Panc1 (cell line): ENCODE measurements around the gene SHC4. TPM values are rescaled to one million over a fixed set of nuclear protein-coding genes. Genes with fewer than 3 reads are reported as not detected.

ENCODE experiments used
- ATAC-seq: fragments of 200-7000 bp; cut with Tn5 transposase; 2 replicates; pipeline ENCODE4 v1.9.1; 2020; ENCODE audit warnings: mild to moderate bottlenecking, moderate library complexity
- BruUV-seq: library from RNA; stranded (reverse); fragments of 400-500 nt; replicated peaks from 2 replicates; lab custom pipeline; 2021; lab: Mats Ljungman, UMichigan
- CTCF ChIA-PET: fragments of 300-600 bp; sonication (Branson Sonifier 250); formaldehyde crosslinking; loops from one replicate; lab custom pipeline; 2022; ENCODE audit warnings: antibody characterized with exemption; lab: Charles Lee
- POLR2A ChIA-PET: fragments of 300-600 bp; sonication (Branson Sonifier 250); formaldehyde crosslinking; loops from one replicate; lab custom pipeline; 2022; ENCODE audit warnings: antibody characterized with exemption; lab: Charles Lee
- DNase-seq: peaks from one replicate; pipeline ENCODE4 v3.0.0-alpha.2; 2010; ENCODE audit warnings: low read depth, low spot score
- H3K27ac ChIP-seq: 2 replicates; pipeline ENCODE4 v1.5.1; 2011; ENCODE audit warnings: mild to moderate bottlenecking, low read length, inconsistent platforms
- H3K27me3 ChIP-seq: fragments of 200-500 bp; sonication (Bioruptor generic); 2 replicates; pipeline ENCODE4 v1.6.0; 2014; ENCODE audit warnings: low read length, inconsistent platforms; ENCODE audit not compliant: control insufficient read depth, insufficient read depth
- H3K36me3 ChIP-seq: fragments of 200-500 bp; sonication (Bioruptor generic); 2 replicates; pipeline ENCODE4 v1.5.1; 2014; ENCODE audit warnings: inconsistent platforms, mild to moderate bottlenecking, low read length, moderate library complexity; ENCODE audit not compliant: control insufficient read depth, insufficient read depth
- H3K4me1 ChIP-seq: 2 replicates; pipeline ENCODE4 v1.5.1; 2011; ENCODE audit warnings: inconsistent platforms, mild to moderate bottlenecking, low read length, moderate library complexity; ENCODE audit not compliant: control insufficient read depth, insufficient read depth
- H3K4me3 ChIP-seq, 2 experiments: 2 replicates each; pipeline ENCODE4 v1.5.1; 2011 to 2012; ENCODE audit warnings: low read depth in 2 of 2, low read length in 2 of 2, mild to moderate bottlenecking in 2 of 2, inconsistent platforms in 1 of 2, moderate library complexity in 1 of 2
- H3K9me3 ChIP-seq: fragments of 200-500 bp; sonication (Bioruptor generic); 2 replicates; pipeline ENCODE4 v1.5.1; 2014; ENCODE audit warnings: low read depth, mild to moderate bottlenecking, inconsistent platforms, low read length, moderate library complexity; ENCODE audit not compliant: control insufficient read depth, insufficient read depth
- POLR2AphosphoS5 ChIP-seq: IDR thresholded peaks from 2 replicates; pipeline ENCODE4 v1.6.1; 2012; ENCODE audit warnings: mild to moderate bottlenecking, low read depth, low read length, moderate library complexity
- REST ChIP-seq, 2 experiments: IDR thresholded peaks; 2 replicates each; pipeline ENCODE4 v1.6.1; 2011 to 2012; ENCODE audit warnings: low read depth in 2 of 2, control low read depth in 1 of 2, low read length in 1 of 2, mild to moderate bottlenecking in 1 of 2, moderate library complexity in 1 of 2; ENCODE audit not compliant: insufficient read depth in 1 of 2
- SIN3A ChIP-seq: IDR thresholded peaks from 2 replicates; pipeline ENCODE4 v1.6.1; 2012; ENCODE audit warnings: low read depth, mild to moderate bottlenecking, low read length, moderate library complexity, borderline replicate concordance; ENCODE audit not compliant: insufficient read depth
- TCF7L2 ChIP-seq: IDR thresholded peaks from 2 replicates; pipeline ENCODE4 v1.6.1; 2011; ENCODE audit warnings: mild to moderate bottlenecking, low read depth, low read length, inconsistent platforms
- in situ Hi-C: cut with HindIII; loops from 2 replicates; pipeline ENCODE4 v1.10.0; 2016; ENCODE audit warnings: low sequenced_read_pairs, low pct_unique_long_range_greater_than_20kb
- intact Hi-C: fragments of 100-400 bp; cut with micrococcal nuclease; formaldehyde crosslinking; loops from one replicate; pipeline ENCODE4 v1.10.0; 2022; ENCODE audit not compliant: unreplicated experiment
- total RNA-seq: library from RNA; stranded (reverse); gene quantifications from one replicate; pipeline ENCODE4 v1.2.1, GENCODE V29; 2021; ENCODE audit not compliant: unreplicated experiment
- TF ChIP-seq, protein P1 (sequence below): fragments of 450-650 bp; IDR thresholded peaks from 2 replicates; pipeline ENCODE4 v1.5.1; 2017; ENCODE audit warnings: mild to moderate bottlenecking

The SHC4 gene
- total RNA-seq, 1 experiment from 2014 or later = 0.10 TPM

GRCh38 chr15:48989170-48989569, 25.5 kb upstream of the SHC4 start:
- Histone ChIP-seq H3K9me3 (no peaks in the 10 kb centered on the region), H3K27ac (no peak overlapping the region), H3K27me3 (no peaks in the 10 kb centered on the region), H3K4me3 (no peak overlapping the region), H3K4me1 (no peaks in the 10 kb centered on the region), H3K36me3 (peaks cover 2% of the 10 kb centered on the region)
- ChIA-PET POLR2A (no interaction called here), CTCF (interaction anchor here (1.0 kb wide), 1 partner anchor 14 kb away, joined by 3 read pairs; no protein-coding TSS in a partner anchor)
- TF ChIP-seq REST (IDR thresholded peaks at IDR 0.05; ENCODE audit: insufficient read depth in 1 of 2, low read depth in 2 of 2, low read length in 1 of 2) (no peak), SIN3A (no peak), POLR2AphosphoS5 (no peak), TCF7L2 (no peak)
- TF ChIP-seq, protein P1, sequence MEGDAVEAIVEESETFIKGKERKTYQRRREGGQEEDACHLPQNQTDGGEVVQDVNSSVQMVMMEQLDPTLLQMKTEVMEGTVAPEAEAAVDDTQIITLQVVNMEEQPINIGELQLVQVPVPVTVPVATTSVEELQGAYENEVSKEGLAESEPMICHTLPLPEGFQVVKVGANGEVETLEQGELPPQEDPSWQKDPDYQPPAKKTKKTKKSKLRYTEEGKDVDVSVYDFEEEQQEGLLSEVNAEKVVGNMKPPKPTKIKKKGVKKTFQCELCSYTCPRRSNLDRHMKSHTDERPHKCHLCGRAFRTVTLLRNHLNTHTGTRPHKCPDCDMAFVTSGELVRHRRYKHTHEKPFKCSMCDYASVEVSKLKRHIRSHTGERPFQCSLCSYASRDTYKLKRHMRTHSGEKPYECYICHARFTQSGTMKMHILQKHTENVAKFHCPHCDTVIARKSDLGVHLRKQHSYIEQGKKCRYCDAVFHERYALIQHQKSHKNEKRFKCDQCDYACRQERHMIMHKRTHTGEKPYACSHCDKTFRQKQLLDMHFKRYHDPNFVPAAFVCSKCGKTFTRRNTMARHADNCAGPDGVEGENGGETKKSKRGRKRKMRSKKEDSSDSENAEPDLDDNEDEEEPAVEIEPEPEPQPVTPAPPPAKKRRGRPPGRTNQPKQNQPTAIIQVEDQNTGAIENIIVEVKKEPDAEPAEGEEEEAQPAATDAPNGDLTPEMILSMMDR = no peak
- ATAC-seq (no peak), DNase-seq (no peak)
- intact Hi-C loops (no loop called here), in situ Hi-C loops (no loop called here)
- no TSS peak for BruUV-seq

- in situ Hi-C loops = no loop called here
- POLR2A ChIA-PET = no interaction called here
- ATAC-seq (no peak), DNase-seq (no peak)
- H3K27me3 ChIP-seq = no peaks in the 10 kb centered on the region
- no peaks in the 10 kb centered on the region; the same call in none of the 2 replicates for H3K36me3 ChIP-seq
- no peaks in the 10 kb centered on the region for H3K4me1 ChIP-seq
- CTCF ChIA-PET = no interaction called here
- H3K27ac ChIP-seq = no peak overlapping the region
- intact Hi-C loops = no loop called here
- H3K9me3 ChIP-seq = no peaks in the 10 kb centered on the region
- TF ChIP-seq POLR2AphosphoS5 (no peak), TCF7L2 (no peak), REST (IDR thresholded peaks at IDR 0.05; ENCODE audit: insufficient read depth in 1 of 2, low read depth in 2 of 2, low read length in 1 of 2) (no peak), SIN3A (no peak)
- TF ChIP-seq, protein P1 = no peak
- BruUV-seq = no TSS peak
- H3K4me3 ChIP-seq = no peak overlapping the region
Measured at GRCh38 chr15:48987142-48987541, 23.4 kb upstream of the SHC4 start.
